ENCODE measurements around the gene ADCY3. TPM values are rescaled to one million over a fixed set of nuclear protein-coding genes. Genes with fewer than 3 reads are reported as not detected.

ADCY3 gene
- total and polyA plus RNA-seq, 2 experiments from 2014 or later: 13.8 to 15.0 TPM

GRCh38 chr2:24930768-24931167, 10.7 kb upstream of the ADCY3 start:
- no peak for DNase-seq (ENCODE audit: low spot score)
- Histone ChIP-seq H4K20me1 (ENCODE audit: insufficient read depth, poor library complexity, severe bottlenecking) (no peaks in the 10 kb centered on the region), H3K4me2 (no peak overlapping the region), H3K9me3 (ENCODE audit: low read depth) (no peaks in the 10 kb centered on the region), H2AFZ (no peak overlapping the region), H3K4me1 (ENCODE audit: insufficient read depth) (no peaks in the 10 kb centered on the region), H3K36me3 (replicated peaks; ENCODE audit: insufficient read depth, low read depth) (no peaks in the 10 kb centered on the region), H3K27ac (no peak overlapping the region), H3K4me3 (no peak overlapping the region), H3K27me3 (no peaks in the 10 kb centered on the region), H3K79me2 (no peaks in the 10 kb centered on the region), H3K9me2 (replicated peaks; ENCODE audit: insufficient read depth) (no peaks in the 10 kb centered on the region)
- no peak for TF ChIP-seq EZH2phosphoT487 (IDR thresholded peaks at IDR 0.05; ENCODE audit: low read depth, severe bottlenecking, unreplicated experiment)
- TF ChIP-seq CTCF (IDR thresholded peaks at IDR 0.05; ENCODE audit: poor library complexity): no peak
- no peak for TF ChIP-seq EZH2 (IDR thresholded peaks at IDR 0.05; ENCODE audit: borderline replicate concordance)
- WGBS (ENCODE audit: low lambda C conversion rate, missing lambda C conversion rate): 63% methylated on average over 6 of the region's 6 CpGs

- no peak overlapping the region for H2AFZ ChIP-seq
- WGBS (ENCODE audit: low lambda C conversion rate, missing lambda C conversion rate): 92% methylated on average over 3 of the region's 3 CpGs
Measured at GRCh38 chr2:24929230-24929629, 9.2 kb upstream of the ADCY3 start.

GRCh38 chr2:24928036-24928435, 8.0 kb upstream of the ADCY3 start:
- Histone ChIP-seq H3K4me2 (no peak overlapping the region), H3K4me1 (ENCODE audit: insufficient read depth) (no peaks in the 10 kb centered on the region), H2AFZ (no peak overlapping the region), H3K79me2 (no peaks in the 10 kb centered on the region), H3K9me2 (replicated peaks; ENCODE audit: insufficient read depth) (no peaks in the 10 kb centered on the region), H3K36me3 (replicated peaks; ENCODE audit: insufficient read depth, low read depth) (no peaks in the 10 kb centered on the region), H3K4me3 (no peak overlapping the region), H3K27ac (no peak overlapping the region), H3K27me3 (no peaks in the 10 kb centered on the region), H4K20me1 (ENCODE audit: insufficient read depth, poor library complexity, severe bottlenecking) (no peaks in the 10 kb centered on the region), H3K9me3 (ENCODE audit: low read depth) (no peaks in the 10 kb centered on the region)
- TF ChIP-seq EZH2 (IDR thresholded peaks at IDR 0.05; ENCODE audit: borderline replicate concordance) (no peak), CTCF (IDR thresholded peaks at IDR 0.05; ENCODE audit: poor library complexity) (no peak), EZH2phosphoT487 (IDR thresholded peaks at IDR 0.05; ENCODE audit: low read depth, severe bottlenecking, unreplicated experiment) (no peak)
- no peak for DNase-seq (ENCODE audit: low spot score)

More at GRCh38 chr2:24929230-24929629, 9.2 kb upstream of the ADCY3 start:
- no peak for DNase-seq (ENCODE audit: low spot score)
- H3K9me3 ChIP-seq (ENCODE audit: low read depth): no peaks in the 10 kb centered on the region
- no peaks in the 10 kb centered on the region for H3K79me2 ChIP-seq
- H3K27me3 ChIP-seq: no peaks in the 10 kb centered on the region
- no peak overlapping the region for H3K4me2 ChIP-seq
- no peaks in the 10 kb centered on the region for H3K9me2 ChIP-seq (replicated peaks; ENCODE audit: insufficient read depth)
- no peak overlapping the region for H3K4me3 ChIP-seq
- H3K27ac ChIP-seq: no peak overlapping the region
- no peak for TF ChIP-seq CTCF (IDR thresholded peaks at IDR 0.05; ENCODE audit: poor library complexity)
- TF ChIP-seq EZH2 (IDR thresholded peaks at IDR 0.05; ENCODE audit: borderline replicate concordance): no peak
- TF ChIP-seq EZH2phosphoT487 (IDR thresholded peaks at IDR 0.05; ENCODE audit: low read depth, severe bottlenecking, unreplicated experiment): no peak
- H3K36me3 ChIP-seq (replicated peaks; ENCODE audit: insufficient read depth, low read depth): no peaks in the 10 kb centered on the region
- no peaks in the 10 kb centered on the region for H4K20me1 ChIP-seq (ENCODE audit: insufficient read depth, poor library complexity, severe bottlenecking)
- no peaks in the 10 kb centered on the region for H3K4me1 ChIP-seq (ENCODE audit: insufficient read depth)
